VCaP (cell line): ENCODE measurements around the gene CLCN1.
A peak's percentile ranks its signal among the peaks of the same experiment; 100 is the strongest.

Experiments
- H3K27ac ChIP-seq: fragments of 450-650 bp; 2 replicates; pipeline ENCODE4 v1.5.1; 2017
- TF ChIP-seq, protein P1 (sequence below): fragments of 450-650 bp; conservative IDR thresholded peaks from 2 replicates; pipeline ENCODE4 v1.5.1; 2017; ENCODE audit warnings: mild to moderate bottlenecking, moderate library complexity

Gene CLCN1

DNA sequence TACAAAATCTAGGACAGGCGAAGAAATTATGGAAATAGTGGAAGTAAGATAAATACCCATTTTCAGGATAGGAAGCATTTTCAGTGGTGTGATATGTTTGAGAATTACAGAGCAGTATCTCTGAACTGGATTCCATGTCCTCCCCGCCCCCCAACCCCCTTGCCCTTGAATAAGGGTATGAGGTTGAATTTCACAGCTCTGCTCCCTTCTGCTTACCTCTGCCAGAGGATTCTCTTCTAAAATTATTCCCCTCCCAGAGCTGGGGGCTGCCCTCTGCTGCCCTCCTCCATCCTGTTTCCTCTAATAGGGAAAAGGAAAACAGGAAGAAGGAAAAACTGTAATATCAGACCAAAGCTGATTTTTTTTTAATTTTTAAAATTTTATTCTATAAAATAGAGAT, 7.3 kb upstream of the CLCN1 start:
- TF ChIP-seq, protein P1, sequence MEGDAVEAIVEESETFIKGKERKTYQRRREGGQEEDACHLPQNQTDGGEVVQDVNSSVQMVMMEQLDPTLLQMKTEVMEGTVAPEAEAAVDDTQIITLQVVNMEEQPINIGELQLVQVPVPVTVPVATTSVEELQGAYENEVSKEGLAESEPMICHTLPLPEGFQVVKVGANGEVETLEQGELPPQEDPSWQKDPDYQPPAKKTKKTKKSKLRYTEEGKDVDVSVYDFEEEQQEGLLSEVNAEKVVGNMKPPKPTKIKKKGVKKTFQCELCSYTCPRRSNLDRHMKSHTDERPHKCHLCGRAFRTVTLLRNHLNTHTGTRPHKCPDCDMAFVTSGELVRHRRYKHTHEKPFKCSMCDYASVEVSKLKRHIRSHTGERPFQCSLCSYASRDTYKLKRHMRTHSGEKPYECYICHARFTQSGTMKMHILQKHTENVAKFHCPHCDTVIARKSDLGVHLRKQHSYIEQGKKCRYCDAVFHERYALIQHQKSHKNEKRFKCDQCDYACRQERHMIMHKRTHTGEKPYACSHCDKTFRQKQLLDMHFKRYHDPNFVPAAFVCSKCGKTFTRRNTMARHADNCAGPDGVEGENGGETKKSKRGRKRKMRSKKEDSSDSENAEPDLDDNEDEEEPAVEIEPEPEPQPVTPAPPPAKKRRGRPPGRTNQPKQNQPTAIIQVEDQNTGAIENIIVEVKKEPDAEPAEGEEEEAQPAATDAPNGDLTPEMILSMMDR, result no peak
- no peak overlapping the region for H3K27ac ChIP-seq

DNA sequence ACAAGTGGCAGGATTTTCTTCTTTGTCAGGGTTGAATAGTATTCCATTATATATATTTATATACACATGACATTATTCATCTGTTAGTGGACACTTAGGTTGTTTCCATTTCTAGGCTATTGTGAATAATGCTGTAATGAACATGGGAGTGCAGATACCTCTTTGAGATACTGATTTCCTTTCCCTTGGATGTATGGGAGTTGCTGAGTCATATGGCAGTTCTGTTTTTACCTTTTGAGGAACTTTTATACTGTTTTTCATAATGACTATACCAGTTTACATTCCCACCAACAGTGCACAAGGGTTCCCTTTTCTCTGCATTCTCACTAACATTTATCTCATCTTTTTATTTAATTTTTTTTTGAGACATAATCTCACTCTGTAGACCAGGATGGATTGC, 1.8 kb upstream of the CLCN1 start:
- H3K27ac ChIP-seq, result no peak overlapping the region
- TF ChIP-seq, protein P1, result no peak

DNA sequence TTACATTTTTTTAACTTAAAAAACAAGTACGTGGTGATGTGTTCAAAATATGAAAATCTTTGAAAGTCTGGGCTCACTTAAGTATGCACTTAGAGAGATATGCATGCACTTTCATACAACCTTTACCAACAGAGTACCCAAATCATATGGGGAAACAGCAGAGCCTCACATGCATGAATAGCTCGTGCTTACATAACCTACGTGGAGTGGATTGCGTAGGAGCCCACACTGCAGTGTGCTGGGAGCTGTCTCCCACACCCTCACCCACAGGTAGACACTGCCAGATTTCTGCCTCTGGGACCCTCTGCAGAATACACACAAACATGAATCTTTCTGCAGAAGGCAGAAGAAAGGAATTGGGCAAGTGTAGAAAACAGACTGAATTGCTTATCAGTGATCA, 581 bp downstream of the CLCN1 start:
- TF ChIP-seq, protein P1, result no peak
- no peak overlapping the region for H3K27ac ChIP-seq

DNA sequence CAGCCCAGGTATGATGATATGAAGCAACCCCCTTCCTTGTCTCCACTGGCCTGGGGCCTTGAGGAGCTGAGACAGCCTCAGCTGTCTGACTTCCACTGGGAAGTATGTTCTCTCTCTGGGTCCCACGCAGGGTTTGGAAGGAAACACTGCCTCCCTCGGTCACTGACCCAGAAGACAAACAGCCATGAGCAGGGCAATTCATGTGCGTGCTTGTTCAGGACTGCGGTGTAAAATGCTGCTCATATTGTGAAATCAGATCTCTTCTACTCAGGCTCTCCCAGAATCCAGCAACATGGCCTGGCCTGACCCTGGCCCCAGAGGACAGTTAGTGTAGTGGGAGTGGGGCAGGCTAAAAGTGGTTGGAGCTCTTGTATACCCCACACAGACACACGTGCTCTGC, 2.8 kb downstream of the CLCN1 start:
- TF ChIP-seq, protein P1, result no peak
- no peak overlapping the region for H3K27ac ChIP-seq

DNA sequence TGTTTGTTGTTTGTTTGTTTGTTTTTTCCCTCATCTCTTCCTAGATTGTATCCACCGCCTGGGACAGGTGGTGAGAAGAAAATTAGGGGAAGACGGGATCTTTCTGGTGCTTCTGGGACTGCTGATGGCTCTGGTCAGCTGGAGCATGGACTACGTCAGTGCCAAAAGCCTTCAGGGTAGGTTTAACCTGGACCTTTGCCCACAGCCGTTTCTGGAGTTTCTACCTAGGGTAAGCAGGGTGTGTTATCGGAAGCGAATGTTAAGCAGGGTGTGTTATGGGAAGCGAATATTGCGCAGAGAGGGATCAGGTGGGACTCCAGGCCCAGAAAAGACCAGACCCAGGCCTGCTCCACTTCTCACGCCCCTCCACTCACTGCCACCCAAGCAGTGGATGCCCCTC, 4.7 kb downstream of the CLCN1 start:
- TF ChIP-seq, protein P1, result no peak

DNA sequence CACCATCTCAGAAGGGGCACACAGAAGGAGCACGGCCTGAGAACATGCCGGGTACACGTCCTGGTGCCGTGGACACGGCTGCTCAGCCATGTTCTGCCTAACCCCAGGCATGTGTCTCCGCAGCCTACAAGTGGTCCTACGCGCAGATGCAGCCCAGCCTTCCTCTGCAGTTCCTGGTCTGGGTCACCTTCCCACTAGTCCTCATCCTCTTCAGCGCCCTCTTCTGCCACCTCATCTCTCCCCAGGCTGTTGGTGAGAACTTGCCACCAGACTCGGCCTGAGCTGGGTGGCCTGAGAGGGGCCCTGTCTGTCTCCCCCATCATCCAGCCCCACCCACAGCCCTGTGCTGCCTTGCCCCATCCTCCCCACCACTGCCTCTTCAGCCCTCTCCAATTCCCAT, 5.3 kb downstream of the CLCN1 start:
- TF ChIP-seq, protein P1, result no peak
- H3K27ac ChIP-seq, result peak overlapping the region; percentile 97

More for the DNA sequence above, 4.7 kb downstream of the CLCN1 start:
- peak overlapping the region; percentile 97 for H3K27ac ChIP-seq

DNA sequence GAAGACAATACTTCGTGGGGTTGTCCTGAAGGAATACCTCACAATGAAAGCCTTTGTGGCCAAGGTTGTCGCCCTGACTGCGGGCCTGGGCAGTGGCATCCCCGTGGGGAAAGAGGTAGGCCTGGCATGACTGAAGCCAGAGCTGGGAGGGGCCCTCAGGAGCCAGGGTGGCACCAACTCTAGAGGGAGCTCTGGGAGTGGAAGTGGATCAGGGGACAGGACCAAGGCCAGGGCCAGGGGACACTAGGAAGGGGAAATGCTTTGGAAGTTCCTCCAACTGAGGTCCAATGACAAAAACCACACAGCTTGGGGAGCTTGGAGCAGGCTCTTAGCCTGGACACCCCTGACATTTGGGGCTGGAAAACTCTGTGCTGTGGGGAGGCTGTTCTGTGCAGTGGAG, 5.8 kb downstream of the CLCN1 start:
- H3K27ac ChIP-seq, result peak overlapping the region; percentile 97
- TF ChIP-seq, protein P1, result peak; percentile 13; the same call in 1 of the 2 replicates
